Thyroid gland (tissue), 4 donors: Measurements from ENCODE around the gene SHISA5.

Source experiments
- POLR2A ChIP-seq, 2 donors: fragments of 450-650 bp; IDR thresholded peaks; one replicate each; pipeline ENCODE4 v1.6.1; 2017; ENCODE audit warnings: antibody characterized with exemption in 2 of 2, mild to moderate bottlenecking in 2 of 2, moderate library complexity in 1 of 2
- TF ChIP-seq, protein P1 (sequence below), 6 experiments: fragments of 200-600 bp in 3 of 6; fragments of 450-650 bp in 3 of 6; sonication (generic) in 3 of 6; IDR thresholded peaks; one replicate each; pipeline ENCODE4 v1.5.1; 2016 to 2019; ENCODE audit warnings: antibody characterized with exemption in 6 of 6, mild to moderate bottlenecking in 2 of 6, inconsistent platforms in 1 of 6, moderate library complexity in 1 of 6

DNA sequence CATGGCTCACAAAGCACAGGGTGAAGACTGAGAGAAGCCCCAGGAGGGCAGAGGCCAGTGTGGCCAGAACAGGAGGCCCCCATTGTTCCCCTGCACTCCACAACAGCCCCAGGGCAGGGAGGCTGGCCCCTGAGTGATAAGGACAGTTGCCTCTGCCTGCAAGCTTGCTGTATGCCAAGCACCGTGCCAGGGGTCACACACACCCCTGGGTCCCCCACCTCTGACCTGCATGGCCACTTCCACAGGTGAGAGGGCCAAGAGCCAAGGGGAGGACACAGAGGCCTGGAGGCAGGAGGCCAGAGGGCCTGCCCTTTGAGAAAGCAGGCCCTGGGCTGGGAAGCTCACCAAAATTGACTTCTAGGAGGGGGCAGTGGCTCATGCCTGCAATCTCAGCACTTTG, 33.7 kb downstream of the SHISA5 start:
- TF ChIP-seq, protein P1, sequence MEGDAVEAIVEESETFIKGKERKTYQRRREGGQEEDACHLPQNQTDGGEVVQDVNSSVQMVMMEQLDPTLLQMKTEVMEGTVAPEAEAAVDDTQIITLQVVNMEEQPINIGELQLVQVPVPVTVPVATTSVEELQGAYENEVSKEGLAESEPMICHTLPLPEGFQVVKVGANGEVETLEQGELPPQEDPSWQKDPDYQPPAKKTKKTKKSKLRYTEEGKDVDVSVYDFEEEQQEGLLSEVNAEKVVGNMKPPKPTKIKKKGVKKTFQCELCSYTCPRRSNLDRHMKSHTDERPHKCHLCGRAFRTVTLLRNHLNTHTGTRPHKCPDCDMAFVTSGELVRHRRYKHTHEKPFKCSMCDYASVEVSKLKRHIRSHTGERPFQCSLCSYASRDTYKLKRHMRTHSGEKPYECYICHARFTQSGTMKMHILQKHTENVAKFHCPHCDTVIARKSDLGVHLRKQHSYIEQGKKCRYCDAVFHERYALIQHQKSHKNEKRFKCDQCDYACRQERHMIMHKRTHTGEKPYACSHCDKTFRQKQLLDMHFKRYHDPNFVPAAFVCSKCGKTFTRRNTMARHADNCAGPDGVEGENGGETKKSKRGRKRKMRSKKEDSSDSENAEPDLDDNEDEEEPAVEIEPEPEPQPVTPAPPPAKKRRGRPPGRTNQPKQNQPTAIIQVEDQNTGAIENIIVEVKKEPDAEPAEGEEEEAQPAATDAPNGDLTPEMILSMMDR (IDR thresholded peaks at IDR 0.05): no peak
- no peak for TF ChIP-seq POLR2A (IDR thresholded peaks at IDR 0.05)
